ENCODE data around the gene BASP1.
"Not testable (repeated sequence)": the region's sequence is repeated elsewhere in the genome, so short reads cannot be mapped to it uniquely, and the experiment has no call there.

The BASP1 gene

DNA sequence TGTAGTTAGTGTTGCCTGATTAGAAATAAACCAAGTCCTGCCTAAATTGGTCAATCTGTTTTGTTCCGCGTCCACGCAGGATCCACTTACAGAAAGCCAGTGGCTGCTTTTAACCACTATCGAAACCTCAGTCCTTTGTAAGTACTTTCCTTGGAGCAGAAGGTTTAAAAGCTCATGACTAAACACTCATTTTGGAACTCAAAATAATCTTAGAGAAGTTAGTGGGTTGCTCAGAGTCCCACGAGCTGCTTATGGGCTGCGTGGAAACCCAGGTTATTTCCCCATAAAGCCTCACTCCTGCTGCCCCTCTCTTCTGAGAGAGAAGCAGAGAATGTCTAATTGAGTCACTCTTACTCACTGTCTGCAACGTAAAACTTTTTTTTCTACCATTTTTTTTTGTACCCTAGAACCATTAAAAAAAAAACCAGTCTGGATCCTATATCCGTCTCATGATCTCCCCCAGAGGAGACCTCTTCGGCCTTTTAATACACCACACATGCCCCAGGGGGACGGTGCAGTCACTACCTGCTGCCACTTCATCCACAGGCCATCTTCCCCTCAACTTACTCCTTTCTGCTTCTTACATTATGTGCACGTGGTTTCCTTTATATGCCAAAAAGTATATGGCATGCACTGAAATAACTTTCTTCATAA, 7.6 kb downstream of the BASP1 start:
- DNase-seq: no peak

DNA sequence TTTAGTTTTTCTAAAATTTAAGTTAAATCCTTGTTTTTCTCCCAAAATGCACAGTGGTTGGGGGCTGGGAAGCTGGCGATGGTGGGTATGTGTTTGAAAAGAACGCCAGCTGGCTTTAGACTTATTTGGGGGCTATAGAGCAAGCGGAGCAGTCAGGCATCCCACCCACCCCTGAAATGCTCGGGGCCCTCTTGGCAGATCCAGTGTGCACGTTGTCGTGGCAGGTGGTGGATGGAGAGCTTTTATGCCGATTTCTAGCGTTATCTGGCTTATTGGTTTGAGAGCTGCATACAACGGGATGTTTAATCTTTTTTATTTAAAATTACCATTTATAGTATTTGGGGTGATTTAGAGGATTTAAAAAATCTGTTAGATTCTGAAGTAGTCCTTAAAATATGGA, 8.1 kb downstream of the BASP1 start:
- DNase-seq: no peak

DNA sequence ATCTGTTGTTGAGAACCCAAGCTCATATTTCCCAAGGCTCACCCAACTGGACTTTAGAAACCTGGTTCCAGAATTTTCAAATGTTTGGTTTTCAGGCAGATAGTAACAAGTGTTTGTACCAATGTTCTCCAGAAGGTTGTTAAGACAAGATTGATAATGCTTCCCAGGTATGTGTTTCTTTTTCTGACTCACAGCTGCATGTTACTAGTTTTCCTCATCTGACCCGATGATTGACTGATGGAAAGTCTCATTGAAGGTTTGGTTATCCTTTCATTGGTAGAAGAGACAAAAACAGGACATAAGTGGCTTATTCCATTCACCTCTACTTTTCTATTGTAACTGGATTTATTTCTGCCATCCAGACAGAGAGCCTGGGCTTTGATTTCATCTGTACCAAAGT, 10.4 kb downstream of the BASP1 start:
- DNase-seq: no peak

DNA sequence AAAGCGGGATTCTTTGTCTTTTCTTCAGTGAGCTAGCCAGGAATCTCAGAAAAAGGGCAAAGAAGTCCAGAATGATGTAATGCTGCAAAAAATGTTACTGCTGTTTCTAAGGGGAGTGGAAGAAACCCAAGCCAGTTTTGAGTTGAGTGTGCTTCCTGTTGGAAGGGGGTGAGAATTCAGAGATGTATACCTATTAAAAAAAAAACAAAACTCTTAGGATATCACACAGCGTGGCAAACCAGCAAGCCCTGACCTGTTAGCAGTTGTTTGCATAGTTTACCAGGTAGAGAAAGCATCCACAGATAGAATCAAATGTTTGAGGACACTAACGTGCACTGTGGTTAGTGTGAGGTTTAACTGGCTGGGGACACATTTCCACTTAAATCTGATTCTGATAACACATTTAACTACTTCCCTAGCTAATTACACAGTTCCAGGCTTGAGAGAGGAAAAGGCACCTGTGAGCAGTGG, 11.4 kb downstream of the BASP1 start:
- DNase-seq: no peak

DNA sequence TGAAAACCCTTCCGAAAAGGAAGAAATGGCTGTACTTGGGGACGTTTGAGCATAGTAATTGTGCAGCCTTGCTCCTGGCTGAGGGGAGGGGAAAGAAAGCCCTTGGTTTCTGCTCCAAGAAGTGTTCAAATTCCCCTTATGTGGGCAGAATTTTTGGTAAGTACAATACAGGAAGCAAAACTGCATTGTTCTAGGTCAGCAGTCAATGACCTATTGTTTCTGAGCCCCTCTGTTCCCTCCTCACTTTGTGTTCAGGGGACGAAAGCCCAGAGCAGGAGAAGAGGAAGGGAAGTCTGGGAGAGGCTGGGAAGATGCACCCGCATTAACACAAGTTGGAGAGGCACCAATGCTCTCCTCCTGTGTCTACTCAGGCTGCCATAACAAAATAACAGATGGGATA, 11.9 kb downstream of the BASP1 start:
- DNase-seq: no peak

DNA sequence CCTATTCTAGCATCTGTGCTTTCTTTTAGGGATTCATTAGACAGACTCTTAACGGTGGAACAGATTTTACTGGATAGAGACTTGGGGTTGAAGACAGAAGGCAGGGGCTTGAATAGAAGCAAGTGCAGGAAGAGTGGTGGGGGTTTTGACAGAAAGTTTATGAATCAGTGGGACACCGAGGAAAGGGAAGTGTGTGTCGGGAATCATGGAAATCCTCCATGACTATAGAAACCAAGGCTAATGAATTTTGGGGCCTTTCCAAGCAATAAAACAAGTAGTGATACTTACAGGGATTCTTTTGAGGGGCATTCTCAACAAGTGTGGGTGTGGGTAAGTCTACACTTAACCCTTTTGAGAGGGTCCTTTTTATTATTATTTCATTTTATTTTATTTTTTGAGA, 12.8 kb downstream of the BASP1 start:
- no peak for DNase-seq

DNA sequence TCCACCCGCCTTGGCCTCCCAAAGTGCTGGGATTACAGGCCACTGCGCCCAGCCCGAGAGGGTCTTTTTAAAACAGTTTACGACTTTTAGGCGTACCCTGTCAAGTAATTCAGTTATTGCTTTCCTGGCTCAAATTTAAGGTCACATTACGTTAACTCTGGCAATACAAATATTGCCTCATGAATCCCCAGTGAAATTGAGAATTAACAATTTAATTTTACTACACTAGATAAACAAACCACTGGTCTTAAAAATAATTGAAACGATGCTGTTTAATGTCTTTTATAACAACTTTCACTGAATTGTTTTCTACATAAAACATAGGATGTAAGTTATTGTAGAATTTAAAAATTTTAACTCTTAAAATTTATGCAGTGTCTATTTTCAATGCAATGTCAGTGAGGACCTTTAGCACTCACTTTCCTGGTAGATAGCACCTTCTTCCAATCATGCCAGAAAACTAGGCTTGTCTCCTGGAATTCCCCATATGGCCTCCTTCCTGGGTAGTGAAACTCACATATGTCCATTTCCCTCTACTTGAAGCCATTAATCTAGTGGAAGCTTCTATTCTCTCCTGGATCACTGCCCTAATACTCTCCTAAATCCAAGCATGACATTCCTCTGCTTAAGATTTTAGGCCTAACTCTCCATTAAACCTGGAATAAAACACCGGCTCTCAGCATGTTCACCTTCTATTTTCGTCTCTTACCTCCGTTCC, 13.5 kb downstream of the BASP1 start:
- DNase-seq: no peak

DNA sequence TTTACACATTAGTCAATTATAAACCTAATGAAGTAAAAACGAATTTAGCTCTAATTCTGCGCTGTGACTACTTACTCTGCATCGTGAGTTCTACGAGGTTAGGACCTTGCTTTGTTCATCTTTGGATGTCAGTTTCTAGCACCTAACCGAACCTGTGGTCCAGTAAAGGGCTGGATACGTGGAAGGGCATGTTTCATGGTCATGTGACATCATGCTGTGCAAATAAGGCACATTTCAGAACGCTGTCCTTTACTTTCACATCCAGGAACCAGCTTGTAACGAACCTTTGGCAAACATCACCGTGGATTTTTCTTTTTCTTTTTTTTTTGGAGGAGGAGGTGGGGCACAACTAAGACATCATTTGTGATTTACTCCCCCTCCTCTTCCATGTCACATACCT, 15.0 kb downstream of the BASP1 start:
- DNase-seq: no peak

DNA sequence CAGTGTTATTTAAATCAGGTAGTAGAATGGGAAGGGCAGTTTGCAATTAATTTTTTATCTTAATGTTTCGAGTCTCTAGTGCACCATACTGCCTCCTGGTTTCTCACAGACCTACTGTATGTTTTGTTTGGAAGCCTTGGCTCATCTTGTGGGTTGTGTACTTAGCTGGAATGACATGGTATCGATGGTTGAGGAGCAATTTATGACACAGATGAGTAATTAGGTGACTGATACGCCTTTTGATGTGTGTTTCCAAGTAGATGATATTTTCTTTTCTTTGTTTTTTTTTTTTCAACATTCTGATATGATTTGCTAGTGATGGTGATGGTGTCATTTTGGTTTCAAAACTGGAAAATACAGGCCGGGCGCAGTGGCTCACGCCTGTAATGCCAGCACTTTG, 16.1 kb downstream of the BASP1 start:
- no peak for DNase-seq

DNA sequence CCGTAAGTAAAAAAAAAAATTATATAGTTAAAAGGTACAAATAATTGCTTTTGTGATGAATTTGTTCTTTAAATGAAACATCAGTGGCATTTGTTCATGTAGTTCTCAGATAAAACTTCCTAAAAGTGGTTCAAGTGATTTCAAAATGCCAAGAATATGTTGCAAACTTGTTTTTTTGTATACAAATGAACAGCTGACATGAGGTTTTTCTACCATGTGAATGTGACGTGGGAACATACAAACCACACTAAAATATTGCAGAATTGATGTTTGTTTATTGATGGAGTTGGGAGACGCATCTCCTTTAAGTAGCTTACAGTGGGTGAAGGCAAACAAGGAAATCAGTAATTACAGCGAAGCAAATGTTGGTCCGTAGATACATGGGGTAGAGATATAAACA, 16.9 kb downstream of the BASP1 start:
- no peak for DNase-seq

DNA sequence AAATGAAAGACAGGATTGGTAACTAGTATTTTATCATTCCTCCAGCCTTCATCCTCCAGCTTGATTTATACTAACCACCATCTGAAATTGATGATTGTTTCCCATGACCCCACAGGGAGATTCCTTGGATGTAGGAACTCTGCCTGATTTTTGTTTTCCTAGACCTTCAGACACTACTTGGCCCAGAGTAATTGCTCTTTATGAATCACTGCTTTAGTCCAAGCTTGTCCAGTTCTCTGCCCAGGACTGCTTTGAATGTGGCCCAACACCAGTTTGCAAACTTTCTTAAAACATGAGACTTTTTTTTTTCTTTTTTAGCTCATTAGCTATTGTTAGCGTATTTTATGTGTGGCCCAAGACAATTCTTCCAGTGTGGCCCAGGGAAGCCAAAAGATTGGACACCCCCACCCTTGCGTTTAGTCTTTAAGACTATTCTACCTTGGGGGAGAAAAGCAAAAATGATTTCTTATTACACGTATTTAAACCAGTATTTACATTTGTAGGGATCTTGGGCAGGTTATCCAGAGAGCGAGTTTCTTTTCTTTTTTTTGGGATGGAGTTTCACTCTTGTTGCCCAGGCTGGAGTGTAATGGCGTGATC, 18.4 kb downstream of the BASP1 start:
- DNase-seq: no peak

DNA sequence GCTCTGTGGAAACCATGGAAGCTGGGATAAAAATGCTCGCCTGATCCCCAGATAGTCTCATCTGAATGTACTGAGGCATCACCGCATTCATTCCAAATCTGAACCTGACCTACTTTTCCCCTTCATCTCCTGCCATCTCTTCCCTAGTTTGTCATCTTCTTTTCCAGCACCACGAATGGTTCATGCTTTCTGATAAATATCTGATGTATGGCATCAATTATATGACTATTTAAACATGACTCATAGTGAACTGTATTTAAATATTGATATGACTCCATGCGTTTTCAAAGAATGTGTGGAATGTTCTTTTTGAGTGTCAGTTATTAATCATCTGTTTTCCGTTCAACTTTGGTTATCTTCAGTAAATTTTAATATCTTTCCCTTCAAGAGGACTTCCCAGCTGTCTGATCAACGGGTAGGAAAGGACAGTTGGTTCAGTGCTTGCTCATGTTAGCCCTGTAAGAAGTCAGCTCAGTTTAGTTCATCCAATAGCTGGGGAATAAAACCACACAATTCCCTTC, 21.1 kb downstream of the BASP1 start:
- no peak for DNase-seq

DNA sequence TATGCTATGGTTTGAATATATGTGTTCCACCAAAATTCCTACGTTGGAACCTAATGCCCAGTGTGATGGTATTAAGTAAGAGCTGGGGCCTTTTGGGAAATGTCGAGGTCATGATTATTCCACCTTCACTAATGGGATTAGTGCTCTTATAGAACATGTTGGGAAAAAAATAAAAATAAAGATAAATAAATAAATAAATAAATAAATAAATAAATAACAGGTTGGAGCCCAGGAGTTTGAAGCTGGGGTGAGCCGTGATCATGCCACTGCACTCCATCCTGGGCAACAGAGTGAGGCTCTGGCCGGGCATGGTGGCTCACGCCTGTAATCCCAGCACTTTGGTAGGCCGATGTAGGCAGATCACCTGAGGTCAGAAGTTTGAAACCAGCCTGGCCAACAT, 22.5 kb downstream of the BASP1 start:
- DNase-seq: no peak

DNA sequence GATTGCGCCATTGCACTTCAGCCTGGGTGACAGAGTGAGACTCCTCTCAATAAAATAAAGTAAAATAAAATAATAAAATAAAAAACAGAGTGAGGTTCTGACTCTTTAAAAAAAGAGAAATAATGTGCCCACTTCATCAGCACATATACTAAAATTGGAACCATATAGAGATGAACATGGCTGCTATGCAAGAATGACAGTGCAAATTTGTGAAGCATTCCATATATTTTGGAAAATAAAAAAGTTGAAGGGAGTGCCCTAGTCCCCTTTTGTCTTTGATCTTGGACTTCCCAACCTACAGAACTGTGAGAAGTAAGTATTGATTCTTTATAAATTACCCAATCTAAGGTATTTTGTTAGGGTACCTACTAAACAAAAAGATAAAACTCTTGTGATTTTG, 23.1 kb downstream of the BASP1 start:
- DNase-seq: no peak

DNA sequence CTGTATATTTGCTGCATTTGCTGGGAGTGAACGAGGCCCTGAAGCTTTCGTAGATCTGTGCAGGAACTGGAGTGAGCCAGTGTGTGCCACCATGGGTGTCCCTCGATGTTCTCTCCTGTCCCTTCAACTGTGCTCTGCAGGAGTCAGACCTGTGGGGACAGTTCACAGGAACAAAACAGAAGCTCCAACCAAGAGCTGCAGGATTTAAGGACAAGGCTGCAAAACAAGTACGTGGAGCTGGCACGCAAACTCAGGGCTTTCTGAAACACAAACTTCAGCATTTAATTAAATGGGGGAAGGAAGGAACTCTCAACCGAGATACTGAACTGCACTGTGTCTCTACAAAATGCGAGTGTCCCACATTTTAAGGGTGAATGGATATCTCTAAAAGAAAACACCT, 24.2 kb downstream of the BASP1 start:
- DNase-seq: no peak

DNA sequence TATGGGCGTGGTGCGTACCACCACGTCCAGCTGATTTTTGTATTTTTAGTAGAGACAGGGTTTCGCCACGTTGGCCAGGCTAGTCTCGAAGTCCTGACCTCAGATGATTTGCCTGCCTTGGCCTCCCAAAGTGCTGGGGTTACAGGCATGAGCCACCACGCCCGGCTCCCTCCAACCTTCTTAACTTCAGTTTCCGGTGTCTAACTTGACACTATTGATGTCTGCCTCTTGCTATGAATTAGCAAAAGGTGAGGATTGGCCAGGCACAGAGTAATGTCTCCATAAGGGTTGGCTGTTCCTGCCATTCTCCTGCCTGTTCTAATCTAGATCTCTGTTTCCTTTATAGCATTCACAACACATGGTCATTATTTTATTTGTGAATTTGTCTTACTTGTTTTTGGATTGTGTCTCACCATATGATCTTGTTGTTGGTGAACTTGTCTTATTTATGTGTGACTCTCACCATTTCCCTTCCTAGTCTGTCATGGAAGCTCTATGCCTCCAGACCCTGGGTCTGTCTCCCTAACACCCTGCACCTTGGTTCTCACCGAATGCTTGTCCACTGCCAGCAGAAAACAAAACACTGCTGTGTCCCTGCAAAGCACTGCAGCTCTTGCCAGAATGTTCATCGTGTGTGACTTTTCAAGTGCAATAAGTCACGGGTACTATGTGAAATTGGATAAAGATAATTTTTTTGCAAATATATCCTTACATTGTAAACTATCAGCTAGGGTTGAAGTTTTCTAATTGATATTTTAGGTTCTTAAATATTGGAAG, 26.0 kb downstream of the BASP1 start:
- DNase-seq: no peak

DNA sequence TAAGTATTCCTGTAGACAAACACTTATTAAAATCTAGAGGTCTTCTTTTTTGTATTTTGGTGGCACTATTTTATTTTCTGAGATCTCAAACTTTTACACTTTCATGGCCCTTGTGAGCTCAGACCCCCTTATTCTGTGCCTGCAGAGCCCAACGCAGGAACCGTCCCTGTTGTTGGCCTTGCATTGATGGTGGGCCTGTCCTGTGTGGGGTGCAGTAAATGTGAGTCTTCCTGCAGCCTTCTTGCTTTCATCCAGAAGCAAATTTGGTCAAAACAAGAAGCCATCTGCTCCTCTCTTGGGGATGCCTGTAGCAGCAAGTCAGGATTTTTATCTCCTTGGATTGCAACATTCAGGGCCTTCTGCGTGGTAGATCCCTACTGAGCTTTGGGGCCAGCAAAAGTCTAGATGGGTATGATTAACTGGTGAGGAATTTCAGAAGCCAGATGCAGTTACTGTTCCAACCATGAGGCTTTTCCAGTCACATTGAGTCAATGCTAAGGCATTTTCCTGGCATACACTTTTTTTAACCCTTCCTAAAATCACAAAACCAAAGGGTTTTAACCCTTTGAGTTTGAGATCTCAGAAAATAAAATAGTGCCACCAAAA, 31.7 kb downstream of the BASP1 start:
- DNase-seq: no peak

DNA sequence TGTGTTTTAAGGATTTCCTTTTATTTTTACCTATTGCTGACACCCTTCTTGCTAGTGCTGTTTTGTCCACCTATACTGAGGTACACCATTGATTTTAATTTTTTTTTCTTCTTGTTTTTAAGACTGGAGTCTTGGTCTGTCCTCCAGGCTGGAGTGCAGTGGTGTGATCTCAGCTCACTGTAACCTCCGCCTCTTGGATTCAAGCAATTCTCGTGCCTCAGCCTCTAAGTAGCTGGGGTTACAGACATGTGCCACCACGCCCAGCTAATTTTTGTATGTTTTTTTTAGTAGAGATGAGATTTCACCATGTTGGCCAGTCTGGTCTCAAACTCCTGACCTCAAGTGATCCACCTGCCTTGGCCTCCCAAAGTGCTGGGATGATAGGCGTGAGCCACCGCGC, 32.4 kb downstream of the BASP1 start:
- DNase-seq: not testable (repeated sequence)

DNA sequence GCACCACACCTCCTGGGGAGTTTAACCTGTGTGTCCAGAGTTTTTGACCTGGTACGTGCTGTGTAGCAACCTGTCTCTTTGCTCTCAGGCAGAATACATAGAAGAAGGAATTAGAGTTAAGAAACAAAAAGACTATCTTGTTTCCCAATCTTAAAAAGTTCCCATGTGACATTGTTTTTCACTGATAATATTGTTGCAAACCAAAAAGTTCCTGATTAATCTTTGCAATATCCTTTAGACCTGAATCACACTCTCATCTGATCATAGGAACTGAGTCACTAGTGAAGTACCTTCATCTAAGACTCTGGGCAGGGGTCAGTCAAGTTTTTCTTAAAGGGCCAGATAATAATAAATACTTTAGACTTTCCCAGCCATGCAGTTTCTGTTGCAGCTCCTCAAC, 35.1 kb downstream of the BASP1 start:
- no peak for DNase-seq

DNA sequence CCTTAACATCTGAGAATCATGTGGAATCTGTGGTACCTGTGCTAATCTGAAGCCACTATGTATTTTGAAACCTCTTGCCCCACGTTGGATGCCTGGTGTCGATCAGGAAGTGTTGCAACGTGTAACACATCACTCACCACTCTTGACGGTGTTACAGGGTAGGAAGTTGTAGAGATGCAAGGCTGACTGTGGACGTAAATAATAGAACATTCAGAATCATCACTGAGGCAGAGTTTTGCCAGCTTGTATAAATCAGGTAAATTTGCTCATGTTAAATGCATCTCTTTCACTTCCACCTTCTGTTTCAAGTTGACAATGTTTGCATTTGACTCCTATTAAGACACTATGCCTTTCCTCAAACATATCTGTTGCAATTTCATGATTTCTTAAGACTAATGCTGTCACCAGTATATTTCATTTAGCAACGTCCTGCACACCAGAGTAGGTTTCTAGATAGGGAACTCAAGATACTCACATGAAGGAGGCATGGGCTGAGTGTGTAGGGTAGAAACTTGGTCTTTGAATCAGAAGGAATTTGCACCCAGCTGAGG, 38.1 kb downstream of the BASP1 start:
- DNase-seq: no peak

DNA sequence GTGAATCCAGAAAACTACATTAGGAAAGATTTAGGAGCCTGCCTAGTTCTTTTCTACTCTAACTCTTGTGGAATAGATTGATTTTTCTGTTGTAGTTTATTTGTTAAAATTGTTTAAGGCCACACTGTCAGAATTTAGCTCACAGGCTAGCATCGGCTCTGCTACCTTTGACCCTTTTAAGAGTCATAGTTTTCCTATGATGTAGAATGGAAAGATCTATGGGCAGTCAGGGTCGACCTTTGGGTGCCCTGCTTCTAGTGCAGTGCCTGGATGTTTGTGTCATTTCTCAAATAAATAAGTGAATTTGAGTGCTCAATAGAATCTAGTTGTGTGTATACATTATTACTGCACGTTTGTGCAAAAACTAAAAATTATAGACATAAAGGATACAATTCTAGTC, 38.7 kb downstream of the BASP1 start:
- no peak for DNase-seq

DNA sequence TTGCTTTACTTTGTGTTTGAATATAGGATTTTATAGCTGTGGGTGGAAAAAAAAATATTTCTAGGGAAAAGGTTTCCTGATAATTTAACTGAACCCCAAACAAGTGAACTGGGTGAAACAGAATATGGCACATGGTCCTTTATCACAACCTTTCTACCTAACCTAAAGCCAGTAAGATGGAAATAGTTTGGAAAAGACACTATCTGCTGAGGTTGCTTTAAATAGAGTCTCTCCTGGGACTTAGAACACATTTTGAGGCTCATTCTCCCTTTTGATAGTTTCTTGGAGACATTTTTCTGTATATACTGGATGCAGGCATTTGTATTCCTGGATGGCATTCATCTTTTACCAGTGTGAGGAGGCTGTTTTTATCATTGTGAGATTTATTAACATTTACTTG, 39.4 kb downstream of the BASP1 start:
- no peak for DNase-seq
